Esophagus (tissue), 2 donors: ENCODE results near the gene NUMB. TPM values are rescaled to one million over a fixed set of nuclear protein-coding genes. Genes with fewer than 3 reads are reported as not detected.

Source experiments
- H3K27ac ChIP-seq, 2 donors: one replicate each; pipeline ENCODE4 v1.5.1; 2013; ENCODE audit warnings: low read depth in 2 of 2, mild to moderate bottlenecking in 2 of 2, inconsistent platforms in 1 of 2, low read length in 1 of 2, moderate library complexity in 1 of 2
- H3K27me3 ChIP-seq, 2 donors: one replicate each; pipeline ENCODE4 v1.6.1; 2013; ENCODE audit warnings: low read length in 2 of 2, control low read depth in 1 of 2, mild to moderate bottlenecking in 1 of 2; ENCODE audit not compliant: insufficient read depth in 2 of 2, control insufficient read depth in 1 of 2
- H3K36me3 ChIP-seq, 2 donors: one replicate each; pipeline ENCODE4 v1.6.1; 2013; ENCODE audit warnings: low read length in 1 of 2; ENCODE audit not compliant: control insufficient read depth in 2 of 2, insufficient read depth in 2 of 2
- H3K4me1 ChIP-seq, 2 donors: one replicate each; pipeline ENCODE4 v1.6.1; 2013; ENCODE audit warnings: low read length in 1 of 2; ENCODE audit not compliant: control insufficient read depth in 2 of 2, insufficient read depth in 2 of 2
- H3K4me3 ChIP-seq, 2 donors: one replicate each; pipeline ENCODE4 v1.5.1; 2013; ENCODE audit warnings: low read length in 2 of 2, mild to moderate bottlenecking in 2 of 2, low read depth in 1 of 2, moderate library complexity in 1 of 2
- H3K9me3 ChIP-seq, 2 donors: one replicate each; pipeline ENCODE4 v1.6.1; 2013; ENCODE audit warnings: mild to moderate bottlenecking in 2 of 2, low read depth in 1 of 2, low read length in 1 of 2, moderate library complexity in 1 of 2; ENCODE audit not compliant: control insufficient read depth in 2 of 2, insufficient read depth in 1 of 2
- WGBS, 2 donors: extraction: QIAGEN DNeasy Blood & Tissue Kit; methylation state at CpG; one replicate each; pipeline ENCODE4 v1.1.7; 2013; 5-methylcytosine and 5-hydroxymethylcytosine counted together
- polyA plus RNA-seq, 2 donors: library from polyadenylated mRNA; stranded (reverse); fragments of 200-250 nt; gene quantifications; one replicate each; pipeline ENCODE4 v1.2.3, GENCODE V29; 2013
- donor health status: healthy with polysubstance abuse.
- donor health status: Bipolar disorder and iron deficiency.

NUMB gene
- polyA plus RNA-seq, 2 donors = 26.9 to 34.8 TPM

DNA sequence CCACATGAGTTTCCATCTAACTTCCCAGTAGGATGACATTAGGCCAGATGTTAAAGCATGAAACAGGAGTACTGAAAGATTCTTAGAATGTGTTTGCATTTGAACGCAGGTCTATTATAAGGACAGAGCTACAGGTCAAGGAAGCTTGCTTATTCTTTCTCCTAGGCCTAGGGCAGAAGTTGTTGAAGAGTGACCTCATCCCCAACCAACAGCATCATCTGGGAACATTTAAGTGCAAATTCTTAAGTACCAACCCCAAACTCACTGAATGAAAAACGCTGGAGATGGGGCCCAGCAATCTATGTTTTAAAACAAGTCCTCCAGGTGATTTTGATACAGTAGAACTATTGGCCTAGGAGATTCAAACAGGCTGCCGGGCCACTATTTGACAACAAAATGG lies 168.6 kb downstream of the NUMB start:
- H3K9me3 ChIP-seq = no peaks in the 10 kb centered on the region
- 64 to 65% methylated on average over 3 of the region's 3 CpGs for WGBS, 2 donors
- peaks cover 0 to 2% of the 10 kb centered on the region in 2 donors for H3K36me3 ChIP-seq
- no peaks in the 10 kb centered on the region for H3K27me3 ChIP-seq
- H3K4me3 ChIP-seq = no peak overlapping the region
- H3K4me1 ChIP-seq = no peaks in the 10 kb centered on the region
- H3K27ac ChIP-seq = no peak overlapping the region

DNA sequence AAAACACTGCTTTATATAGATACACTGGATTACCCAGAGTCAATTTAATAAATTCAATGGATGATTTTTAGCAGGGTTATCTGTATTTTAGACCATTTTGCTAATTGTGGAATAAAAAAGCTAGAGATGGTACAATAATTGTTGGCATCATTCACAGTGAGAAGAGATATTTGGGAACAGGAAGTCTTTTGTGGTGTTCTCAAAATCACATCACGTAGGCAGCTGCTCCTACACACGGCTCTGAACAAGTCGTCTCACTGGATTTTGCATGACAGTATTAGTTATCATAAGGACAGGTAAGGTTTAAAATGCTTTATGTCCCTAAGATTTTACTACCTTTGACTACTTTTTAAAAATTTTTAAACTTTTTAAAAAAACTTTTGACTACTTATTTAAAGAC lies 169.0 kb downstream of the NUMB start:
- no peak overlapping the region for H3K27ac ChIP-seq
- H3K4me1 ChIP-seq = no peaks in the 10 kb centered on the region
- 63 to 65% methylated on average over 3 of the region's 3 CpGs for WGBS, 2 donors
- H3K9me3 ChIP-seq = no peaks in the 10 kb centered on the region
- no peaks in the 10 kb centered on the region for H3K27me3 ChIP-seq
- no peak overlapping the region for H3K4me3 ChIP-seq
- H3K36me3 ChIP-seq = peaks cover 0 to 2% of the 10 kb centered on the region in 2 donors

DNA sequence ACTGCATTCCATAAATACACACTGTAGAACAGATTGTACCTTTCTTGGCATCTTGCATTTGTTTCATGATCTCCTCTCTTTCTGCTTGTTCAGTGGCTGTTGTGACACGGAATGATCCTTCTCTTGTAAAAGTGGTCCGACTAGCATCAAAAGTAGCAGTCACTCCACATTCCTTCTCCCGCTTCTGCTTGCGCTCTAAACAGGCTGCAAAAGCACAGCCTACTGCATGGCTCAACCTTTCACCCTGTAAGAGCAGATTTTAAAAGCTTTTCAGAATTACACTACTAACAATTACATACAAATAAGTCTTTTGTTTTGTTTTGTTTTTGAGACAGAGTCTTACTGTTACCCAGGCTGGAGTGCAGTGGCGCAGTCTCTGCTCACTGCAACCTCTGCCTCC lies 171.3 kb downstream of the NUMB start:
- 90% methylated on average over 5 of the region's 5 CpGs for WGBS, 2 donors
- H3K4me3 ChIP-seq = no peak overlapping the region
- H3K36me3 ChIP-seq = peaks cover 5 to 8% of the 10 kb centered on the region in 2 donors
- no peaks in the 10 kb centered on the region for H3K9me3 ChIP-seq
- H3K27ac ChIP-seq = no peak overlapping the region
- H3K27me3 ChIP-seq = no peaks in the 10 kb centered on the region
- H3K4me1 ChIP-seq = no peaks in the 10 kb centered on the region

DNA sequence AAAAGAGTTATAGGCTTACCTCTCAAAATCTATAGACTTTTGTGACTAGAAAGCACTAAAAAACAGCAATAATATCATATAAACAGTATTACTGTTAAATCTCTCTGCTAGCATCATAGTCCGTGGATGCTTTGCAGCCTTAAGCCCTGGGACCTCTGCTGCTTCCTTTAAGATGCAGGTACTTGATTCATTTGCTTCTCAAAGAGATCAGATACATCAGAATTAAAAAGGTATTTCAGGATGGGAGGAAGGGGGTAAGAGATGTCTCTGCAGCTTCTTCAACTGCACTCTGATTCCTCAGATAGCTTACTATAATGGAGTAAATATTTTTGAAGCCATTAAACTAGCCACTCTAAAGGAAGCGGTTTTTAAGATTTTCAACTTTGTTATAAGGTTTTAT lies 171.7 kb downstream of the NUMB start:
- H3K36me3 ChIP-seq = peaks cover 7 to 10% of the 10 kb centered on the region in 2 donors
- no peaks in the 10 kb centered on the region for H3K9me3 ChIP-seq
- 92 to 95% methylated on average over 2 of the region's 2 CpGs for WGBS, 2 donors
- no peaks in the 10 kb centered on the region for H3K27me3 ChIP-seq
- no peaks in the 10 kb centered on the region for H3K4me1 ChIP-seq
- H3K27ac ChIP-seq = no peak overlapping the region
- no peak overlapping the region for H3K4me3 ChIP-seq

DNA sequence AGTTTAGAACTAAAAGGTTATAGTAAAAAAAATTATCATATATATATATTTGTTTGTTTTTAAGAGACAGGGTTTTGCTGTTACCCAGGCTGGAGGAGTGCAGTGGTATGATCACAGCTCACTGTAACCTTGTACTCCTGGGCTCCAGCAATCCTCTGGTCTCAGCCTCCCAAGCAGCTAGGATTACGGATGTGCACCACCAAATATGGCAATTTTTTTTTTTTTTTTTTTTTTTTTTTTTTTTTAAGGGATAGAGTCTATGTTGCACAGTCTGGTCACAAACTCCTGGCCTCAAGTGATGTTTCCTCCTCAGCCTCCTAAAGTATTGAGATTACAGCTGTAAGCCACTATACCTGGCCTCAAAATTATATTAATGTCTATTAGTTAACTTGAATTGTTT lies 172.4 kb downstream of the NUMB start:
- 81 to 88% methylated on average over 1 of the region's 1 CpG for WGBS, 2 donors
- H3K27ac ChIP-seq = no peak overlapping the region
- peaks cover 7 to 11% of the 10 kb centered on the region in 2 donors for H3K36me3 ChIP-seq

DNA sequence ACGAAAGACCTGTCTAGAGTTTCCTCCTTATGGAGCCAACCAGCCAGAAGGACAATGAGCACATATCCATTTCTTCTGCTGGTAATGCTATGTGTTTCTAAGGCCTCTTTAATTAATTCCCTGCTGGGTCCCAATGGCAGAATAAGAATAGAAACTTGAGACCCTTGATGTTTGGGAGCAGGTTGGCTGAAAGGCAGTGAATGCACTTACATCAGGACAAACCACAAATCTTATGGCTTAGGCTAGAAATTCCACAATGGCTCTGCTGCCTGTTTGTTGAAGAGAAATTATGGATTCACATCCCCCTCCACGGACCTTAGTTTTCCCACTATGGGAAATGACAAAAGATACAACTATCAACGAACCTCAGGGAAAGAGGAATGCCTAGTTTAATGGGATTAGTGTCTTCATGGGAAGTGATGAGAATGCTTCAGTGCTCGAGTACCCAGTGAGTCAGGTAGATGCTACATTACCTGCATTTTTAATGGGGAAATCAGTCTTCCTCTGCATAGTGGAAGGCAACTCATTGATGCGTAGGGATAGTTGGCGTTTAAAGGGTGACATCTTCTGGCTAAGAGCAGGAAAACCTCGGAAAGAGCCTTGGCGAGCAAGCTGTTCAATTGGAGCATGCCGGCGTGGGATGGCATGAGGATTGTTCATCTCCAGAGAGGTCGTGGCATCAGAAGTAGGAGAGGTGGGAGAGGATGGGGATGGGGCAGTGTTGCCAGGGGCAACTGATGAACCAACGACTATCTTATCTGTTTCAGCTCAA lies 174.6 kb downstream of the NUMB start:
- H3K9me3 ChIP-seq = no peaks in the 10 kb centered on the region
- peaks cover 7 to 14% of the 10 kb centered on the region in 2 donors for H3K36me3 ChIP-seq
- no peak overlapping the region for H3K27ac ChIP-seq
- no peaks in the 10 kb centered on the region for H3K4me1 ChIP-seq
- 56 to 65% methylated on average over 12 of the region's 12 CpGs for WGBS, 2 donors
- H3K27me3 ChIP-seq = no peaks in the 10 kb centered on the region
- no peak overlapping the region for H3K4me3 ChIP-seq

More for the DNA sequence above, 172.4 kb downstream of the NUMB start:
- no peaks in the 10 kb centered on the region for H3K9me3 ChIP-seq
- no peaks in the 10 kb centered on the region for H3K4me1 ChIP-seq
- H3K4me3 ChIP-seq = no peak overlapping the region
- H3K27me3 ChIP-seq = no peaks in the 10 kb centered on the region

DNA sequence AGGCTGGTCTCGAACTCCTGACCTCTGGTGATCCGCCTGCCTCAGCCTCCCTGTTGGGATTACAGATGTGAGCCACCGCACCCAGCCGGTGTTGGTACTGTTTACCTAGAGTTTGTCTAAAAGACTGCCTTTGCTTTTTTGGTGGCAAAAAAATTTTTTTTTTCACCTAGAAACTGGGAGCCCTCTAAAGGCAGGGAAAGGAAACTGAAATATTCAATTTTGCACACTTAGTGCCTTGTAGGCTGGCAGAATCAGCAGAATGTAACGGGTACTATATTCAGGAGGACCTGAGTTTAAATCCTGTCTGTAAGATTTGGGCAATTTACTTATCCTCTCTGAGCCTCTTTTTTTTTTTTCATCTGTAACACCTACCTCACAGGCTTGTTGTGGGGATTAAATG lies 177.4 kb downstream of the NUMB start:
- Histone ChIP-seq H3K27ac (no peak overlapping the region), H3K4me1 (no peaks in the 10 kb centered on the region), H3K9me3 (no peaks in the 10 kb centered on the region), H3K4me3 (no peak overlapping the region), H3K36me3 (peaks cover 18 to 24% of the 10 kb centered on the region in 2 donors), H3K27me3 (no peaks in the 10 kb centered on the region)
- WGBS, 2 donors = 95 to 96% methylated on average over 5 of the region's 5 CpGs

DNA sequence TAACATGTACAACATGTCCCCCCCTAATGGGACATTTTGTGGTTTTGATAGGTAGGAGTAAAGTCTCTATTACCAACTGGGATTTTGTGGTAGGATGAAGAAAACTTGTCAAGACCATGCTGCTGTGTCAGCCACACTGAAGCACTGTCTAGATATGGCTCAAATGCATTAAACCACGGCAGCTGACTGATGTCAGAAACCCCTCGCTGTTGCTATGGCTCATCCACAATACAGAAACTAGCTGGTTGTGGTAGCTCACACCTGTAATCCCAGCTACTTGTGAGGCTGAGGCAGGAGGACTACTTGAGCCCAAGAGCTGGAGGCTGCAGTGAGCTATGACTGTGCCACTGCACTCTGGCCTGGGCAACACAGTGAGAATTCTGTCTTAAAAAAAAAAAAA lies 181.0 kb downstream of the NUMB start:
- Histone ChIP-seq H3K9me3 (no peaks in the 10 kb centered on the region), H3K4me3 (no peak overlapping the region), H3K27ac (no peak overlapping the region), H3K36me3 (peaks cover 20 to 21% of the 10 kb centered on the region in 2 donors), H3K27me3 (no peaks in the 10 kb centered on the region), H3K4me1 (no peaks in the 10 kb centered on the region)
- 80 to 96% methylated on average over 2 of the region's 2 CpGs for WGBS, 2 donors

DNA sequence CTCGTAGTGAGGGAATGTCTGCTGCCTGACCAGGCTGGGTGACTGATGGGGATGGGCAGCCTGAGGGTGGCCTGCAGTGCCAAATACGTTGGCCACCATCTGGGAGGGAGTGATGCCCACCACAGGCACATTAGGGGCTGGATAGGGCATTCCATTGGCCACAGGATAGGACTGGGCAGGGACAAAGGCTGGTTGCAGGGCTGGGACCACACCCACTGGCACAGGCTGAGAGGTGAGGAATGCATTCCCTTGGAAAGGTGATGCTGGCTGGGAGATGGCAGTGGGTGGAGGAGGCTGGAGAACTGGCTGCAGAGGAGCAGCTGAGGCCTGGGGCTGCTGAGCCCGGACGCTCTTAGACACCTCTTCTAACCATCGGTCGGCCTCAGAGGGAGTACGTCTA lies 181.5 kb downstream of the NUMB start:
- Histone ChIP-seq H3K27ac (no peak overlapping the region), H3K4me3 (no peak overlapping the region), H3K9me3 (no peaks in the 10 kb centered on the region), H3K27me3 (no peaks in the 10 kb centered on the region), H3K4me1 (no peaks in the 10 kb centered on the region), H3K36me3 (peaks cover 17 to 20% of the 10 kb centered on the region in 2 donors)
- WGBS, 2 donors = 88 to 89% methylated on average over 7 of the region's 7 CpGs

DNA sequence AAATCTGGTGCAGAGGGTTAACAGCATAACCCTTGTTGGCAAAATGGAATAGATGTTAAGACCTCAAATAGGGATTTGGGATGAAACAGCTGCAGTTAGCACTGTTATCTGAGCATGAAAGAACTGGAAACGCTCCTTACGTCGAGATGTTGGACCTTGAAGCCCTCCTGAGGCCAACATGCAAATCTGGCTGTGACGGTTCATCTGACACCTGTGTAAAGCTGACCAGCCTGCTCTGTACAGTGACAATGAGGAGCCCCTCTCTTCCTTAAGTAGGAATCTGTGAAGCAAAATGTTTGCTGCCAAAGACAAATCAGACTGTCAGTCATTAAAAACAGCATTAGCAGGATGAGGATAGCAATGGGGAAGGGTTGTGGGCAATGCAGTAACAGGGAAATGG lies 184.5 kb downstream of the NUMB start:
- Histone ChIP-seq H3K9me3 (peaks cover 0 to 3% of the 10 kb centered on the region in 2 donors), H3K4me3 (no peak overlapping the region), H3K27me3 (no peaks in the 10 kb centered on the region), H3K36me3 (peaks cover 11 to 20% of the 10 kb centered on the region in 2 donors), H3K4me1 (peaks cover 4 to 13% of the 10 kb centered on the region in 2 donors), H3K27ac (no peak overlapping the region)
- WGBS, 2 donors = 72 to 85% methylated on average over 4 of the region's 4 CpGs
